Bronchial epithelial cell (primary cell): ENCODE results near the gene MS4A4E. TPM values are rescaled to one million over a fixed set of nuclear protein-coding genes. Genes with fewer than 3 reads are reported as not detected.
A peak's percentile ranks its signal among the peaks of the same experiment; 100 is the strongest.

Experiments used
- DNase-seq: peaks from one replicate; pipeline ENCODE4 v3.0.0-alpha.2; 2010; ENCODE audit warnings: low read depth
- FAIRE-seq: peaks from 2 replicates; lab custom pipeline; 2011; peaks lifted over from hg19 to GRCh38; lab: Jason Lieb, UNC
- H3K27me3 ChIP-seq: 2 replicates; pipeline ENCODE4 v1.5.1; 2011; ENCODE audit warnings: low read length; ENCODE audit not compliant: control insufficient read depth, insufficient read depth
- H3K36me3 ChIP-seq: 2 replicates; pipeline ENCODE4 v1.5.1; 2011; ENCODE audit warnings: low read length; ENCODE audit not compliant: control insufficient read depth, insufficient read depth
- H3K4me3 ChIP-seq: 2 replicates; pipeline ENCODE4 v1.5.1; 2011; ENCODE audit warnings: mild to moderate bottlenecking, low read depth, low read length, control low read depth
- total RNA-seq: library from RNA; depleted of rRNA; stranded (reverse); fragments of >200 nt; gene quantifications from 2 replicates; pipeline ENCODE4 v1.2.1, GENCODE V29; 2014
- TF ChIP-seq, protein P1 (sequence below): IDR thresholded peaks from 2 replicates; pipeline ENCODE4 v1.5.1; 2011; ENCODE audit warnings: mild to moderate bottlenecking, moderate library complexity, low read length, control low read depth, inconsistent platforms; ENCODE audit not compliant: insufficient read depth, severe bottlenecking

The MS4A4E gene
- total RNA-seq, 1 donor from 2014 or later: not detected

DNA sequence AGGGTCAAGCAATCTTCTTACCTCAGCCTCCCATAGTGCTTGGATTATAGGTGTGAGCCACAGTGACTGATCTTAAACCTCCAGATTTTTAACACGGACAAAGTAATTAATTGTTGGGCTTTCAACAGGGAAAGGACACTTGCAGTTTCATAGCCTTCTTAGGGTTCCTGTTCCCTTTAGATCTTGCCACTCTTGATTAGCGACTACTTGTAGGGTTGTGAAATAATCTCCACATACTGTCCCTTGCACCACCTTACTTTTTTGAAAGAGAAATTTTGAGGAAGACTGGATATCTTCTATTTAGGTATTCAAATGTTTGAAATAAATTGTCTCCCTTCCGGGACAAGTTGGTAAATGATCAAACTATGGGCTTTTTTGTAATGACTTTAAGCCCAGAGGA is 7.6 kb downstream of the MS4A4E start:
- H3K27me3 ChIP-seq: no peaks in the 10 kb centered on the region
- TF ChIP-seq, protein P1, sequence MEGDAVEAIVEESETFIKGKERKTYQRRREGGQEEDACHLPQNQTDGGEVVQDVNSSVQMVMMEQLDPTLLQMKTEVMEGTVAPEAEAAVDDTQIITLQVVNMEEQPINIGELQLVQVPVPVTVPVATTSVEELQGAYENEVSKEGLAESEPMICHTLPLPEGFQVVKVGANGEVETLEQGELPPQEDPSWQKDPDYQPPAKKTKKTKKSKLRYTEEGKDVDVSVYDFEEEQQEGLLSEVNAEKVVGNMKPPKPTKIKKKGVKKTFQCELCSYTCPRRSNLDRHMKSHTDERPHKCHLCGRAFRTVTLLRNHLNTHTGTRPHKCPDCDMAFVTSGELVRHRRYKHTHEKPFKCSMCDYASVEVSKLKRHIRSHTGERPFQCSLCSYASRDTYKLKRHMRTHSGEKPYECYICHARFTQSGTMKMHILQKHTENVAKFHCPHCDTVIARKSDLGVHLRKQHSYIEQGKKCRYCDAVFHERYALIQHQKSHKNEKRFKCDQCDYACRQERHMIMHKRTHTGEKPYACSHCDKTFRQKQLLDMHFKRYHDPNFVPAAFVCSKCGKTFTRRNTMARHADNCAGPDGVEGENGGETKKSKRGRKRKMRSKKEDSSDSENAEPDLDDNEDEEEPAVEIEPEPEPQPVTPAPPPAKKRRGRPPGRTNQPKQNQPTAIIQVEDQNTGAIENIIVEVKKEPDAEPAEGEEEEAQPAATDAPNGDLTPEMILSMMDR: no peak
- no peak overlapping the region for H3K4me3 ChIP-seq
- FAIRE-seq (no peak), DNase-seq (no peak)
- H3K36me3 ChIP-seq: no peaks in the 10 kb centered on the region

DNA sequence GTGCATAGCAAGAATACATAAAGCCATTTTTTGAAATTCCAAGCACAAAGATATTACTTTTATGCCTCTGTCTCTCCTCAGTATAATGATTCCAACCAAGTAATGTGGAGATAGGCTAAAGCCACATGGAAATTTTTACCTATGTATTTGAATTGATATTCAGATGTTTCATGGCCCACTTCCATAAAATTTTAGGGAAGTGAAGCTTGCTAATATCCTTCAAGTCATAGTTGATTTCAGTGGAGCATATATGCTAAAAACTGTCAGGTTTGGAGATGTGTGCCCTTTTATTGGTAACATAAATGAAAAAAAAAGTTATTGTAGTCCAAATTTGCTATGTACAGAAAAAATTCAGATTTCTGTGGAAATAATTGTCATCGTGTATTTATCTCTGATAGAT is 12.3 kb downstream of the MS4A4E start:
- DNase-seq: no peak
- Histone ChIP-seq H3K27me3 (no peaks in the 10 kb centered on the region), H3K36me3 (no peaks in the 10 kb centered on the region), H3K4me3 (no peak overlapping the region)
- FAIRE-seq: no peak
- TF ChIP-seq, protein P1: no peak

DNA sequence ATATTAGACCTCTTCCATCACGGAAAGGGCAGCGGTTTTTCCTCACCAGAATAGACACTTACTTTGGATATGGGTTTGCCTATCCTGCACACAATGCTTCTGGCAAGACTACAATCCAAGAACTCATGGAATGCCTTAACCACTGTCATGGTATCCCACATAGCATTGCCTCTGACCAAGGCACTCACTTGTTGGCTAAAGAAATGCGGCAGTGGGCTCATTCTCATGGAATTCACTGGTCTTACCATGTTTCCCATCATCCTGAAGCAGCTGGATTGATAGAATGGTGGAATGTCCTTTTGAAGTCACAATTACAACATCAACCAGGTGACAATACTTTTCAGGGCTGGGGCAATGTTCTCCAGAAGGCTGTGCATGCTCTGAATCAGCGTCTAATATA is 20.8 kb downstream of the MS4A4E start:
- H3K27me3 ChIP-seq: no peaks in the 10 kb centered on the region
- no peaks in the 10 kb centered on the region for H3K36me3 ChIP-seq
- DNase-seq (no peak), FAIRE-seq (peak; percentile 7)
- TF ChIP-seq, protein P1: no peak
- H3K4me3 ChIP-seq: no peak overlapping the region

DNA sequence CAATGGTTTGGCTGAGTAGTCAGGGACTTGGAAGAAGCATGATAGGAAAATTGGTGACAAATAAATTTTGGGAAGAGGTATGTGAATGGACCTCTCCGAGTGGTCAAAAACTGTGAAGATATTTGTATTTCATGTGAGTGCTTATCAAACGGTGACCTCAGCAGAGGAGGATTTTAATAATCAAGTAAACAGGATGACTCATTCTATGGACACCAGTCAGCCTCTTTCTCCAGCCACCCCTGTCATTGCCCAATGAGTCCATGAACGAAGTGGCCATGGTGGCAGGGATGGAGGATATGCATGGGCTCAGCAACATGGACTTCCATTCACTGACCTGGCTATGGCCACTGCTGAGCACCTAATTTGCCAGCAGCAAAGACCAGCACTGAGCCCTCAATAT is 21.2 kb downstream of the MS4A4E start:
- no peaks in the 10 kb centered on the region for H3K27me3 ChIP-seq
- no peaks in the 10 kb centered on the region for H3K36me3 ChIP-seq
- DNase-seq: no peak
- no peak for FAIRE-seq
- H3K4me3 ChIP-seq: no peak overlapping the region
- TF ChIP-seq, protein P1: no peak

DNA sequence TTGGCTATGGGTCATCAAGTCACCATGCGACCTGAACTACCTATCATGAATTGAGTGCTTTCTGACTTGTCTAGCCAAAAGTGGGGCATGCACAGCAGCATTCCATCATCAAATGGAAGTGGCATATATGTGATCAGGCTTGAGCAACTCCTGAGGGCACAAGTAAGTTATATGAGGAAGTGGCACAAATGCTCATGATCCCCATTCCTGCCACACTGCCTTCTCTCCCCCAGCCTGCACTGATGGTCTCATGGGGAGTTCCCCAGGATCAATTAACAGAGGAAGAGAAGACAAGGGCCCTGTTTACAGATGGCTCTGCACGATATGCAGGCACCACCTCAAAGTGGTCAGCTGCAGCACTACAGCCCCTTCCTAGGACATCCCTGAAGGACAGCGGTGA is 21.8 kb downstream of the MS4A4E start:
- Histone ChIP-seq H3K27me3 (no peaks in the 10 kb centered on the region), H3K4me3 (no peak overlapping the region), H3K36me3 (no peaks in the 10 kb centered on the region)
- TF ChIP-seq, protein P1: no peak
- DNase-seq (no peak), FAIRE-seq (no peak)

DNA sequence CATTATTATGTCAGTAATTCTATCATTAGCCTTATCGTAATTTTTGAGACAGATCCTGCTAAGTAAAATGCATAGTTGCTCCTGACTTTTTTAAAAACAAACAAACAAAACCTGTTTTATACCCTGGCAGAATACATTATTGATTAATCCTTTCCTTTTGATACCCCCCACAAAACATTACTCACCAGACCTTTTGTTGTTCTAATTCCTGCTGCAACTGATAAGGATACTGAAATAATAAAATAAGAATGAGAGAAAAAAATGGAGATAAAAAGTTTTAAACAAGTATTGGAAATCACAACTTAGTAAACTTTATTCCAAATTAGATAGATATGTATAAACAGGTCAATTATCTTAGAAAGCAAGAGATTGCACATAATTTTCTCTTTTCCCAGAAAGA is 28.6 kb downstream of the MS4A4E start:
- FAIRE-seq: no peak
- no peak overlapping the region for H3K4me3 ChIP-seq
- no peaks in the 10 kb centered on the region for H3K36me3 ChIP-seq
- TF ChIP-seq, protein P1: no peak
- no peaks in the 10 kb centered on the region for H3K27me3 ChIP-seq
- no peak for DNase-seq
